GM19099 (cell line): Measurements from ENCODE around the gene SEL1L2.

Experiments used
- POLR2A ChIP-seq: IDR thresholded peaks from 3 replicates; pipeline ENCODE4 v1.6.1; 2011; ENCODE audit warnings: low read depth; ENCODE audit not compliant: insufficient read length; ENCODE audit errors: extremely low read depth

Gene SEL1L2

GRCh38 chr20:13817342-13817741, 173.1 kb downstream of the SEL1L2 start:
- no peak for TF ChIP-seq POLR2A

GRCh38 chr20:13816757-13817156, 173.7 kb downstream of the SEL1L2 start:
- TF ChIP-seq POLR2A: no peak

- TF ChIP-seq POLR2A: no peak
These were observed 175.7 kb downstream of the SEL1L2 start for GRCh38 chr20:13814672-13815071.

- TF ChIP-seq POLR2A: no peak
These were observed 176.5 kb downstream of the SEL1L2 start for GRCh38 chr20:13813910-13814309.

GRCh38 chr20:13810446-13810845, 180.0 kb downstream of the SEL1L2 start:
- no peak for TF ChIP-seq POLR2A

GRCh38 chr20:13809855-13810254, 180.6 kb downstream of the SEL1L2 start:
- no peak for TF ChIP-seq POLR2A

- no peak for TF ChIP-seq POLR2A
These were observed 181.0 kb downstream of the SEL1L2 start for GRCh38 chr20:13809373-13809772.

- TF ChIP-seq POLR2A: no peak
These were observed 189.7 kb downstream of the SEL1L2 start for GRCh38 chr20:13800728-13801134.

- TF ChIP-seq POLR2A: no peak
These were observed 190.4 kb downstream of the SEL1L2 start for GRCh38 chr20:13799974-13800373.
